ENCODE results near the gene RNF44. TPM values are rescaled to one million over a fixed set of nuclear protein-coding genes. Genes with fewer than 3 reads are reported as not detected.

The RNF44 gene
- total RNA-seq, 1 experiment from 2014 or later, result 172 TPM

GRCh38 chr5:176533894-176534611 lies 3.1 kb downstream of the RNF44 start:
- H3K27me3 Mint-ChIP-seq (ENCODE audit: low read depth), result no peaks in the 10 kb centered on the region
- Histone ChIP-seq H3K79me1 (ENCODE audit: insufficient read depth, low read depth, low read length, poor library complexity, severe bottlenecking) (peaks cover 3% of the 10 kb centered on the region), H4K8ac (replicated peaks; ENCODE audit: insufficient read length, low read depth, low read length) (no peak overlapping the region), H4K91ac (ENCODE audit: insufficient read length, low read depth, low read length) (no peak overlapping the region), H3K4me2 (ENCODE audit: insufficient read depth, insufficient read length, low read length) (no peak overlapping the region), H3K18ac (ENCODE audit: insufficient read length, low read depth, low read length) (no peak overlapping the region), H3K23ac (ENCODE audit: insufficient read length, low read depth, low read length) (no peak overlapping the region), H3K4ac (ENCODE audit: low read depth, low read length) (no peak overlapping the region), H3K14ac (ENCODE audit: insufficient read depth, low read length) (no peak overlapping the region), H3K79me2 (ENCODE audit: insufficient read depth, low read length) (peaks cover 38% of the 10 kb centered on the region), H3T11ph (ENCODE audit: low read length) (no peak overlapping the region), H2BK15ac (ENCODE audit: low read depth, low read length) (no peak overlapping the region), H2BK12ac (ENCODE audit: insufficient read length, low read depth, low read length) (no peak overlapping the region), H3K56ac (ENCODE audit: insufficient read length, low read depth, low read length) (no peak overlapping the region), H3K23me2 (ENCODE audit: insufficient read length, low read depth, low read length, poor library complexity, severe bottlenecking) (peaks cover 11% of the 10 kb centered on the region), H2AFZ (ENCODE audit: low read length) (no peak overlapping the region), H3K27ac (ENCODE audit: insufficient read length, low read depth, low read length) (no peak overlapping the region), H3K4me1 (ENCODE audit: insufficient read depth, low read length) (no peaks in the 10 kb centered on the region; the same call in 1 of the 2 replicates), H4K20me1 (ENCODE audit: control insufficient read depth, insufficient read depth, insufficient read length) (peaks cover 2% of the 10 kb centered on the region), H2BK5ac (ENCODE audit: insufficient read length, low read length) (no peak overlapping the region), H2AK5ac (ENCODE audit: insufficient read length, low read length) (no peak overlapping the region), H2BK20ac (ENCODE audit: low read depth, low read length, poor library complexity, severe bottlenecking) (no peak overlapping the region), H4K5ac (ENCODE audit: insufficient read length, low read depth, low read length) (no peak overlapping the region), H3K27me3 (ENCODE audit: insufficient read depth, low read length) (no peaks in the 10 kb centered on the region), H2BK120ac (ENCODE audit: low read depth, low read length, poor library complexity, severe bottlenecking) (no peak overlapping the region), H3K9me3 (ENCODE audit: control insufficient read depth, low read depth, low read length) (no peaks in the 10 kb centered on the region), H3K9ac (ENCODE audit: extremely low read depth, insufficient read length, low read length) (no peak overlapping the region)
- no peaks in the 10 kb centered on the region for H3K9me3 Mint-ChIP-seq
- no peak for DNase-seq
- no CpG with 5 or more reads among the region's 10 CpGs for WGBS (ENCODE audit: extremely low coverage, insufficient read length, low lambda C conversion rate)
- peaks cover 35 to 38% of the 10 kb centered on the region in 2 experiments for H3K4me1 Mint-ChIP-seq
- peak overlapping the region; percentile 24 to 88 (median 86); a peak in 4 of 7 replicates for H3K27ac Mint-ChIP-seq
- peaks cover 24 to 52% (median 51%) of the 10 kb centered on the region in 3 experiments for H3K36me3 Mint-ChIP-seq (ENCODE audit: insufficient read depth in 1 of 3, low read depth in 3 of 3)
- no peak for TF ChIP-seq CTCF (conservative IDR thresholded peaks at IDR 0.05)
- peak overlapping the region; percentile 92 to 99 for H3K4me3 Mint-ChIP-seq

Data from H9 (cell line).